BLaER1 (cell line): Measurements from ENCODE around the gene SFTPD.
"Not testable (repeated sequence)": the region's sequence is repeated elsewhere in the genome, so short reads cannot be mapped to it uniquely, and the experiment has no call there.

Experiments
- H3K27ac ChIP-seq: shearing (Covaris generic); formaldehyde crosslinking; 2 replicates; pipeline ENCODE4 v1.8.1; 2022
- H3K27me3 ChIP-seq: shearing (Covaris generic); formaldehyde crosslinking; 2 replicates; pipeline ENCODE4 v1.8.1; 2022
- H3K36me3 ChIP-seq: shearing (Covaris generic); formaldehyde crosslinking; 2 replicates; pipeline ENCODE4 v1.8.1; 2022
- H3K4me1 ChIP-seq: shearing (Covaris generic); formaldehyde crosslinking; 2 replicates; pipeline ENCODE4 v1.8.1; 2022
- H3K4me2 ChIP-seq: shearing (Covaris generic); formaldehyde crosslinking; 2 replicates; pipeline ENCODE4 v1.8.1; 2022
- H3K4me3 ChIP-seq: shearing (Covaris generic); formaldehyde crosslinking; 2 replicates; pipeline ENCODE4 v1.8.1; 2022
- H3K9ac ChIP-seq: shearing (Covaris generic); formaldehyde crosslinking; 2 replicates; pipeline ENCODE4 v1.8.1; 2022
- H3K9me3 ChIP-seq: shearing (Covaris generic); formaldehyde crosslinking; 2 replicates; pipeline ENCODE4 v1.8.1; 2022
- H4K20me1 ChIP-seq: shearing (Covaris generic); formaldehyde crosslinking; 2 replicates; pipeline ENCODE4 v1.8.1; 2022
- Cebpa-rat ChIP-seq: shearing (Covaris generic); IDR thresholded peaks from 2 replicates; pipeline ENCODE4 v1.8.1; 2022

SFTPD gene

DNA sequence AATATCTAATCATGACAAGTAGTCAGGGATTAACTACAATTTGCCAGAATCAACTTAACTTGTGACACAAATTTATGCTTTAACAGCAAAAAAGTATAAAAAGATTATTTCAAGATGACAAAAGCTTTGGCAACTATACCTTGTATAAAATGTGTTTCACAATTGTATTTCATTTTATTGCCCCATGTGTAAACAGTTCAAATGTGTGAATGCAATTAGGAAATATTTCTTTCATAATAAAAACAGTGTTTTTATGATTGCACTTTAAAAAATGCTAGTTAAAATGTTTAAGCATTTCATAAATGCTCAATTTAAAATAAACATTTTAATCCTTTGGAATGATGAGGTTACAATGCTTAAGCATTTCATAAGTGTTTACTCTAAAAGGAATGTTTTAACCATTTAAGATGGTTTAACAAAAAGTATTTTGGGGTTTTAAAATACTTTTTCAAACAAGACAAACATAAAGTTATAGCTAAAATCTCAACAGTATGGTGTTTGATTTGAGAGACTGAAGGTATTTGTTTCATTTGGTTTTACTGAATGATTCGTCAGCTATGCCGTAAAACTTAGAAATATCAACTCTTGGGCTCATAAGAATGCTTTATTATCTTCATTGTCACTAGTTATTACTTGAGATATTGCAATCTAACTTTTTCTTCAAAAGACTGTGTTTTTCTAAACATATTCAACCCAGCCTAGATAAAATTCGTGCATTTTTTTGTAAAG is 50.1 kb downstream of the SFTPD start:
- Histone ChIP-seq H3K27ac (no peak overlapping the region), H3K9me3 (no peaks in the 10 kb centered on the region), H3K27me3 (peaks cover 4% of the 10 kb centered on the region), H3K4me3 (no peak overlapping the region), H3K4me1 (no peaks in the 10 kb centered on the region), H4K20me1 (no peaks in the 10 kb centered on the region), H3K4me2 (no peak overlapping the region), H3K9ac (no peak overlapping the region), H3K36me3 (no peaks in the 10 kb centered on the region)
- no peak for TF ChIP-seq Cebpa-rat

DNA sequence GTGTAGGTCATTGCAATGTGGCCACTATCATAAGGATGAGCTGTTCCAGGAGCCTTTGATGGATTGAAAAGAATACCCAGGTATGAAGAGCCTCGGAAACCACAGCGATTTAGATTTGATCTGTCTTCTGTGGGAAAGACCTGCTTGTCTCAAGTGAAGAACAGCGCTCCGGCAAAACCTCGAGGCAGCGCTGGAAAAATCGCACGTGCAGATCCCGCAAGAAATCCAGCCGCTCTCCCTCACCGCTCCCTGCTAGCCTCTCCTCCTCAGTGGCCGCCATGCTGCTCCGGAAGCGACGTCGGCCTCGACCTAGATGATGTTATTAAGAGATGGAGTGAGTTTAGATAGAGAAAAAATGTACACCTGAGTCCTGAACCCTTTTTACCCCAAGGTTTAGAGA is 56.0 kb downstream of the SFTPD start:
- H3K9ac ChIP-seq, H4K20me1 ChIP-seq, H3K27ac ChIP-seq, H3K27me3 ChIP-seq, H3K4me2 ChIP-seq, H3K36me3 ChIP-seq, H3K4me1 ChIP-seq, H3K9me3 ChIP-seq, H3K4me3 ChIP-seq: not testable (repeated sequence)

GRCh38 chr10:79890469-79890868 is 58.4 kb downstream of the SFTPD start:
- no peak overlapping the region for H3K27ac ChIP-seq
- no peak for TF ChIP-seq Cebpa-rat
- H3K9ac ChIP-seq = no peak overlapping the region
- no peak overlapping the region for H3K4me2 ChIP-seq
- no peaks in the 10 kb centered on the region for H3K36me3 ChIP-seq
- no peaks in the 10 kb centered on the region for H3K27me3 ChIP-seq
- H4K20me1 ChIP-seq = no peaks in the 10 kb centered on the region
- H3K4me3 ChIP-seq = no peak overlapping the region
- H3K4me1 ChIP-seq = no peaks in the 10 kb centered on the region
- H3K9me3 ChIP-seq = no peaks in the 10 kb centered on the region

DNA sequence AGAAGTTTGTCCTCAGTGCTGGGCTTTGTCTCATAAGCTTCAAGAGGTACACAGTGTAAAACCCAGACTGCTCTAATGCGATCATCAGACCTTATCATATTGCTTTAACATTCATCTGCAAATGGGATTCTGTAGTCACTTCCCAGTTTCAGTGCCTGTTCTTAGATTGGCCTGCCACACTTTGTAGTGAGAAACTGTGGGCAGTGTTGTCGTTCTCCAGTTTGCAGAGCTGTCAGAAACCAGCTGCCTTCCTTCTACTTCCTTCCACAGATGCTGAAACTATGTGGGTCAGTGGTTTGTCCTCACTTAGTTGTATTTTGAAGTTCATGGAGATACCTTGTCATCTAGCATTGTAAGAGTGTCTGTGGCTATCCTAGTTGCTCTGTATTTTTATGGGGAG is 59.9 kb downstream of the SFTPD start:
- not testable (repeated sequence) for H4K20me1 ChIP-seq, H3K4me2 ChIP-seq, H3K4me1 ChIP-seq, H3K4me3 ChIP-seq, H3K27me3 ChIP-seq, H3K9ac ChIP-seq, H3K9me3 ChIP-seq, H3K27ac ChIP-seq, H3K36me3 ChIP-seq
